H1 (cell line): ENCODE data around the gene SF3B3.

ENCODE experiments used
- ATF3 ChIP-seq: IDR thresholded peaks from 2 replicates; pipeline ENCODE4 v1.6.1; 2011; ENCODE audit warnings: low read depth, mild to moderate bottlenecking, low read length; ENCODE audit not compliant: insufficient read depth
- BRCA1 ChIP-seq: IDR thresholded peaks from 2 replicates; pipeline ENCODE4 v1.6.1; 2012; ENCODE audit warnings: low read depth, low read length, improper control_type of control experiment
- CEBPB ChIP-seq: IDR thresholded peaks from 2 replicates; pipeline ENCODE4 v1.6.1; 2012; ENCODE audit warnings: low read depth, low read length
- CREB1 ChIP-seq: IDR thresholded peaks from 2 replicates; pipeline ENCODE4 v1.6.1; 2012; ENCODE audit warnings: inconsistent platforms
- CTCF ChIP-seq, 3 experiments: IDR thresholded peaks; 1 replicate in 2 of 3; 2 replicates in 1 of 3; pipeline versions ENCODE4 v1.5.1 to v1.6.1; 2011; ENCODE audit warnings: low read length in 3 of 3, mild to moderate bottlenecking in 3 of 3, inconsistent platforms in 2 of 3, low read depth in 1 of 3, moderate library complexity in 1 of 3; ENCODE audit not compliant: insufficient read depth in 1 of 3; ENCODE audit errors: control extremely low read depth in 1 of 3
- FOSL1 ChIP-seq: IDR thresholded peaks from 2 replicates; pipeline ENCODE4 v1.6.1; 2011; ENCODE audit warnings: mild to moderate bottlenecking, low read depth, low read length, moderate library complexity; ENCODE audit not compliant: insufficient read depth
- JUN ChIP-seq: IDR thresholded peaks from 2 replicates; pipeline ENCODE4 v1.6.1; 2011; ENCODE audit warnings: low read depth, mild to moderate bottlenecking, improper control_type of control experiment, low read length
- MAX ChIP-seq: IDR thresholded peaks from 2 replicates; pipeline ENCODE4 v1.6.1; 2012; ENCODE audit warnings: inconsistent platforms
- PHF8 ChIP-seq: fragments of 200-600 bp; sonication (generic); conservative IDR thresholded peaks from 2 replicates; pipeline ENCODE4 v1.7.1; 2012; ENCODE audit warnings: low read depth, mild to moderate bottlenecking, inconsistent platforms, low read length, moderate library complexity
- POLR2A ChIP-seq, 2 experiments: IDR thresholded peaks; 1 replicate in 1 of 2; 2 replicates in 1 of 2; pipeline ENCODE4 v1.6.1; 2011; ENCODE audit warnings: low read depth in 2 of 2, low read length in 2 of 2, mild to moderate bottlenecking in 2 of 2; ENCODE audit errors: control extremely low read depth in 1 of 2
- POLR2AphosphoS5 ChIP-seq: IDR thresholded peaks from 2 replicates; pipeline ENCODE4 v1.6.1; 2011; ENCODE audit warnings: low read depth, low read length
- SIN3A ChIP-seq, 2 experiments: IDR thresholded peaks in 1 of 2; conservative IDR thresholded peaks in 1 of 2; 2 replicates each; pipeline ENCODE4 v1.6.1; 2011 to 2012; ENCODE audit warnings: low read length in 2 of 2, improper control_type of control experiment in 1 of 2, low read depth in 1 of 2, mild to moderate bottlenecking in 1 of 2
- TEAD4 ChIP-seq: IDR thresholded peaks from 2 replicates; pipeline ENCODE4 v1.6.1; 2012; ENCODE audit warnings: low read depth, low read length, inconsistent platforms, mixed read lengths

- TF ChIP-seq POLR2A (IDR thresholded peaks at IDR 0.05; ENCODE audit: control extremely low read depth in 1 of 2, low read depth in 2 of 2, low read length in 2 of 2) (no peak), CTCF (IDR thresholded peaks at IDR 0.05; ENCODE audit: control extremely low read depth in 1 of 3, insufficient read depth in 1 of 3, low read depth in 1 of 3, low read length in 3 of 3) (no peak), SIN3A (conservative IDR thresholded peaks at IDR 0.05 in 1 of 2, IDR thresholded peaks at IDR 0.05 in 1 of 2; ENCODE audit: low read depth in 1 of 2, low read length in 2 of 2) (no peak), BRCA1 (no peak), JUN (no peak), TEAD4 (no peak), ATF3 (no peak), POLR2AphosphoS5 (no peak), CREB1 (no peak), FOSL1 (no peak), MAX (no peak), PHF8 (no peak), CEBPB (no peak)
These were observed 66.4 kb downstream of the SF3B3 start for GRCh38 chr16:70589998-70590471.
